Globus pallidus (tissue), 1 donor: ENCODE results near the gene TNXB.
"Not testable (repeated sequence)": the region's sequence is repeated elsewhere in the genome, so short reads cannot be mapped to it uniquely, and the experiment has no call there.

ENCODE experiments used
- DNase-seq: peaks from one replicate; pipeline ENCODE4 v3.0.0-alpha.2; 2015; ENCODE audit warnings: low spot score

TNXB gene

GRCh38 chr6:32003301-32003700 lies 105.8 kb downstream of the TNXB start:
- DNase-seq, result not testable (repeated sequence)

GRCh38 chr6:32002546-32003268 lies 106.4 kb downstream of the TNXB start:
- not testable (repeated sequence) for DNase-seq

- DNase-seq, result not testable (repeated sequence)
Observed at GRCh38 chr6:31996385-31996784, 112.8 kb downstream of the TNXB start.

- DNase-seq, result not testable (repeated sequence)
Observed at GRCh38 chr6:31994421-31994820, 114.7 kb downstream of the TNXB start.
